Panc1 (cell line): ENCODE data around the gene IFT27.

ENCODE experiments used
- POLR2AphosphoS5 ChIP-seq: IDR thresholded peaks from 2 replicates; pipeline ENCODE4 v1.6.1; 2012; ENCODE audit warnings: mild to moderate bottlenecking, low read depth, low read length, moderate library complexity
- SIN3A ChIP-seq: IDR thresholded peaks from 2 replicates; pipeline ENCODE4 v1.6.1; 2012; ENCODE audit warnings: low read depth, mild to moderate bottlenecking, low read length, moderate library complexity, borderline replicate concordance; ENCODE audit not compliant: insufficient read depth
- TF ChIP-seq, protein P1 (sequence below), 2 experiments: IDR thresholded peaks; 2 replicates each; pipeline ENCODE4 v1.6.1; 2011 to 2012; ENCODE audit warnings: low read depth in 2 of 2, control low read depth in 1 of 2, low read length in 1 of 2, mild to moderate bottlenecking in 1 of 2, moderate library complexity in 1 of 2; ENCODE audit not compliant: insufficient read depth in 1 of 2
- TF ChIP-seq, protein P2 (sequence below): fragments of 450-650 bp; IDR thresholded peaks from 2 replicates; pipeline ENCODE4 v1.5.1; 2017; ENCODE audit warnings: mild to moderate bottlenecking

DNA sequence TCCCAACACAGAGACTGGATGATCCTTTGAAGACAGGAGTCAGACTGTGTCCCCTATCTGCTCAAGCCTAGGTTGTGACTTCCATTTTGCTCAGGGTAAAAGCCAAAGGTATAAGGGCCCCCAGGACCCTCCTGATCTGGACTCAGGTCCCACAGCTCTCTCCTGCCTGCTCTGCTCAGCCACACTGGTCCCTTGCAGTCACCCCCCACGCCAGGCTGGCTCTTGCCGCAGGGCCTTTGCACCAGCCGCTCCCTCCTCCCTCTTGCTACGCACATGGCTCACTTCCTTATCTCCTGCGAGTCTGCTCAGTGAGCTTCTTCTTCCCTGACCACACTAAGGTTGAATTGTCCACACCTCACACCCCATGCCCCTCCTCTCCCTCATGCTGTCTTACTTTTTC, 44.0 kb downstream of the IFT27 start:
- TF ChIP-seq, protein P1, sequence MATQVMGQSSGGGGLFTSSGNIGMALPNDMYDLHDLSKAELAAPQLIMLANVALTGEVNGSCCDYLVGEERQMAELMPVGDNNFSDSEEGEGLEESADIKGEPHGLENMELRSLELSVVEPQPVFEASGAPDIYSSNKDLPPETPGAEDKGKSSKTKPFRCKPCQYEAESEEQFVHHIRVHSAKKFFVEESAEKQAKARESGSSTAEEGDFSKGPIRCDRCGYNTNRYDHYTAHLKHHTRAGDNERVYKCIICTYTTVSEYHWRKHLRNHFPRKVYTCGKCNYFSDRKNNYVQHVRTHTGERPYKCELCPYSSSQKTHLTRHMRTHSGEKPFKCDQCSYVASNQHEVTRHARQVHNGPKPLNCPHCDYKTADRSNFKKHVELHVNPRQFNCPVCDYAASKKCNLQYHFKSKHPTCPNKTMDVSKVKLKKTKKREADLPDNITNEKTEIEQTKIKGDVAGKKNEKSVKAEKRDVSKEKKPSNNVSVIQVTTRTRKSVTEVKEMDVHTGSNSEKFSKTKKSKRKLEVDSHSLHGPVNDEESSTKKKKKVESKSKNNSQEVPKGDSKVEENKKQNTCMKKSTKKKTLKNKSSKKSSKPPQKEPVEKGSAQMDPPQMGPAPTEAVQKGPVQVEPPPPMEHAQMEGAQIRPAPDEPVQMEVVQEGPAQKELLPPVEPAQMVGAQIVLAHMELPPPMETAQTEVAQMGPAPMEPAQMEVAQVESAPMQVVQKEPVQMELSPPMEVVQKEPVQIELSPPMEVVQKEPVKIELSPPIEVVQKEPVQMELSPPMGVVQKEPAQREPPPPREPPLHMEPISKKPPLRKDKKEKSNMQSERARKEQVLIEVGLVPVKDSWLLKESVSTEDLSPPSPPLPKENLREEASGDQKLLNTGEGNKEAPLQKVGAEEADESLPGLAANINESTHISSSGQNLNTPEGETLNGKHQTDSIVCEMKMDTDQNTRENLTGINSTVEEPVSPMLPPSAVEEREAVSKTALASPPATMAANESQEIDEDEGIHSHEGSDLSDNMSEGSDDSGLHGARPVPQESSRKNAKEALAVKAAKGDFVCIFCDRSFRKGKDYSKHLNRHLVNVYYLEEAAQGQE (IDR thresholded peaks at IDR 0.05; ENCODE audit: insufficient read depth in 1 of 2, low read depth in 2 of 2, low read length in 1 of 2) = no peak
- TF ChIP-seq POLR2AphosphoS5 (no peak), SIN3A (no peak)
- TF ChIP-seq, protein P2, sequence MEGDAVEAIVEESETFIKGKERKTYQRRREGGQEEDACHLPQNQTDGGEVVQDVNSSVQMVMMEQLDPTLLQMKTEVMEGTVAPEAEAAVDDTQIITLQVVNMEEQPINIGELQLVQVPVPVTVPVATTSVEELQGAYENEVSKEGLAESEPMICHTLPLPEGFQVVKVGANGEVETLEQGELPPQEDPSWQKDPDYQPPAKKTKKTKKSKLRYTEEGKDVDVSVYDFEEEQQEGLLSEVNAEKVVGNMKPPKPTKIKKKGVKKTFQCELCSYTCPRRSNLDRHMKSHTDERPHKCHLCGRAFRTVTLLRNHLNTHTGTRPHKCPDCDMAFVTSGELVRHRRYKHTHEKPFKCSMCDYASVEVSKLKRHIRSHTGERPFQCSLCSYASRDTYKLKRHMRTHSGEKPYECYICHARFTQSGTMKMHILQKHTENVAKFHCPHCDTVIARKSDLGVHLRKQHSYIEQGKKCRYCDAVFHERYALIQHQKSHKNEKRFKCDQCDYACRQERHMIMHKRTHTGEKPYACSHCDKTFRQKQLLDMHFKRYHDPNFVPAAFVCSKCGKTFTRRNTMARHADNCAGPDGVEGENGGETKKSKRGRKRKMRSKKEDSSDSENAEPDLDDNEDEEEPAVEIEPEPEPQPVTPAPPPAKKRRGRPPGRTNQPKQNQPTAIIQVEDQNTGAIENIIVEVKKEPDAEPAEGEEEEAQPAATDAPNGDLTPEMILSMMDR = no peak
